ENCODE measurements around the gene ATP8A2.

The ATP8A2 gene

DNA sequence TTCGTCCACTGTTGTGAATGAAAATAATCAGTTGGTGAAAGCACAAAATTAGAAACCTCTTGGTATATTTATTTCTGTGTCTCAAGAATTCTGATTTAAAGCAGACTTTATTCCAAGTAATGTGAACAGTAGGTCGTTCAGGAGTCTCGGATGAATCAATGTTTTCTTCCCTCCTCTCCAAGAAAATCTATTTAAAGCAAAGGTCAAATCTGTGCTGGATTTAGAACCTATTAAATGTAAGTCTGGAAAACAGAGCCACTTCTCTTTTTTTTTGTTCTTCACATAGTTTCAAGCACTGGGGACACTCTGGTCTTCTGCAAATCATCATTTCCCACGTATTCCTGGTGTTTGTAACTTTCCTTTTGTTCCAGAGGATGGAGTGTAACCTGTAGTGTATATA, 312.7 kb downstream of the ATP8A2 start:
- no peak for DNase-seq (ENCODE audit: low spot score)

DNA sequence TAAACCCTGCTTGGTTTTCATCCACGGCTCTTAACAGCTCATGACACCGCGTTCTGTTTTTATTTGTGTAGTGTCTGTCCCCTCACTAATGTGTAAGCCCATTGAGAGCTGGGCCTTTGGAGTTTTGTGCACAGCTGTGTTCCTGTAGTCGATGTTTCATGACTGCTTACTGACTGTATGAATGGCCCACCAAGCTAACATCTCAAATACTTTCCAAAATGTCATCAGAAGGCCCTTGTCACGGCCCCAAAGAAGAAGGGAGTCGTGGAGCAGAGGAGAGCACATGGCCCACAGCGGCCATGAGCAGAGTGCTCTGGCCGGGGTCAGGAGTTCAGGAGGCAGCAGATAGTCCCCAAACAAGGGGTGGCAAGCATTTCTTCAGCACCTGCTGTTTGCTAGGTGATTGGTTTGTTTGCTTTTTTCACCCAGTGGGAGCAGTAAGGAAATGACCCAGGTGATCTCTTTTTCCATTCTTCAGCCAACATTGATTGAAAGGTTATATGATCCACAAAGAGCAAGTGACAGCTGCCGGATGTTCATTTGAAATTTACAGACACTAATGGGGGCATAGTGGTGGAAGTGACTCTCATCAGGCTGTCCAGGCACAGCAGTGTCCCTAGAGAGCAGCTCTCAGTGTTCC, 315.2 kb downstream of the ATP8A2 start:
- no peak for DNase-seq (ENCODE audit: low spot score)

DNA sequence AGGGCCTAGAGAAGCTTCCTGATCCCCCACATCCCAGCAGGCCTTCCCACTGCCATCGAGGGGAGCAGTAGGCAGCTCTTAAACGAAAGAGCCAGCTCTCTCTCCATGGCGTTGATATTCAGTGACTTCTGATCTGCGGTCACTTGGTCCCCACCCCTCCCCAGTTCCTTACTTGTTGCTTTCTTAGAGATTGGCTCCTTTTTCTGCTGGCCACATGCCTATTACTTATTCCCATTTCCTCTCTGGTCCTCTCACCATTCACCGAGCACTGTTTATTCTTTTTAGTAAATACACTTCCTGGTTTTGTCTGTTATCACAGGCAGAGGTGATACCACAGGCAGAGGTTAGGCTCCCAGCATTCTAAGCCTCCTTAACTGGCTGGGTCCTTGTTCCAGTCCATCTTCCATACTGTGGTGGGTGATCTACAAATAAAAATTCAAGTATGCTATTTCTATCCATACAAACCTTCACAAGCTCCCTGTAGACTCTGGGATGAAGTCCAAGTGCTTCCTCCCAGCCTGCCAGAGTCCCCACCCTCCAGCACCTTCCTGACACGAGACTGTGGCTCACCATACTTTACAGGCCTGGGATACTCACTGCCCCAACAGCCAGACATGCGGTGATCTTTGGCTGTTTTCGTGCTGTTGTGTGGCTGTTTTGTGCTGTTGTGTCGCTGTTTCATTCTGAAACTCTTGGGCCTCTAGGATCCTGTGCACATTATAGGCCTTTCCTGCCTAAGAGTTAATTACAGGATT, 315.9 kb downstream of the ATP8A2 start:
- DNase-seq (ENCODE audit: low spot score), result no peak

DNA sequence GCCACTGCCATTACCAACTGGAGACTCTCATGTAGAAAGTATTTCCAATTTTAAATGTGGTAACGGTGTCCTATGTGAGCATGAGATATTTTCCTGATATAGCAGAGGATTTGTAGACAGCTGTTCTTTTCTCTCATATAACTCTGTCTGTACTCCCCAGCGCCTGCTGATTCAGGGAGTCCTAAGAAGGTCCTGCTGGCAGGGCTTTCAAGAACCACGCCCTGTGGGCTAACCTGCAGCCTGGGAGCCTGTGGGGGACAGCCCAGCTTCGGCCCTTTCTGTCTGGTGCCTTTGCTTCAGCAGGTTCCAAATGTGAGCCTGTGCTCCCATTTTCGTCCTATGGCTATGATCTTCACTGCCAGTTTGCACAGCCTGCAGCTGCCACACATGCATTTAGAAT, 316.8 kb downstream of the ATP8A2 start:
- no peak for DNase-seq (ENCODE audit: low spot score)

DNA sequence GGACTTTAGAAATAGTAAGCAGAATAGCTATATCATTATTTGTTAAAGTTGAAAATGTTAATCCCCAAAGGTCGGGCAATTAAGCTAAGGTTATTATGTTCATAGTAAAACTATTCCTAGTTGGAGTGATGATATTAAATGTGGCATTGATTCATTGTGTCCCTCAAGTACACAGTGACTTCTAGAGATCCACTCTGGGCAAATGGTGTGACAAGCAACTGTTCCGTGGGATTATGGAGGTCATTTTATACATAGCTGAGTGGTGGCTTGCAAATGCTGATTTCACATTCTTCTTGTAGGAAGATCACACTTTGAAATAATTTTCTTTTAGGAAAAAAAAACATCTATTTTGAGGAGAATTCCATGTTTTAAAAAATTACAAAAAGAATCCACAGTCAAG, 317.8 kb downstream of the ATP8A2 start:
- no peak for DNase-seq (ENCODE audit: low spot score)

DNA sequence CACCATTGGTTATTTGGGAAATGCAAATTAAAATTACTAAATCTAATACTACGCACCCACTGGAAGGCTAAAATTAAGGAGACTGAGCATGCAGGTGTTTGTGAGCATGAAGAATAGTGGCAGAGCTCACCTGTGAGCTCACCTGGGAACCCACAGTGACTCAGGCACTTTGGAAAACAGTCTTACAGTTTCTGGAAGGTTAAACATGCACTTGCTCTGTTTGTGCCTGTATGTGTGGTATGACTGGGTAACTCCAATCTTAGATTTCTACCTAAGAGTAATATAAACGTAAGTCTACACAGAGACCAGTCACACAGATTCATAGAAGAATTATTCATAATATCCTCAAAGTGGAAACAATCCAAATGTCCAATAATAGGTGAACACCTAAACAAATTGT, 318.8 kb downstream of the ATP8A2 start:
- no peak for DNase-seq (ENCODE audit: low spot score)

DNA sequence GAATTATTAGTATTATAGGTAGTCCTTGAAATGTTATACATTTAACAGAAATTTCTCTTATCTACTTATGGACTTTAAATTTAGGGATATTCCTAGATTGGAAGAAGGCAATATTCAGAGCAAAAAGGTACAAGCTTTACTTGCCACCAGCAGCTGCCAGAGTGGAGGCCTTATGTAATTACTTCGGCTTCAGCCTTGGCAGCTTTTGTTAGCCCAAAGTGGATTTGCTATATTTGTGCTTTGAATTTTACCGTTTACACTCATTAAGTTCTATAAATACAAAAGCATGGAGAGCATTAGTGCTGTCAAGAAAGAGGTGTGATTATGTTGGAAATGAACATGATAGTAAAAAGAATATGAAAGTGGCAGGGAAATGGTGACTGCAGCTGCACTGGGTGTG, 319.9 kb downstream of the ATP8A2 start:
- no peak for DNase-seq (ENCODE audit: low spot score)

DNA sequence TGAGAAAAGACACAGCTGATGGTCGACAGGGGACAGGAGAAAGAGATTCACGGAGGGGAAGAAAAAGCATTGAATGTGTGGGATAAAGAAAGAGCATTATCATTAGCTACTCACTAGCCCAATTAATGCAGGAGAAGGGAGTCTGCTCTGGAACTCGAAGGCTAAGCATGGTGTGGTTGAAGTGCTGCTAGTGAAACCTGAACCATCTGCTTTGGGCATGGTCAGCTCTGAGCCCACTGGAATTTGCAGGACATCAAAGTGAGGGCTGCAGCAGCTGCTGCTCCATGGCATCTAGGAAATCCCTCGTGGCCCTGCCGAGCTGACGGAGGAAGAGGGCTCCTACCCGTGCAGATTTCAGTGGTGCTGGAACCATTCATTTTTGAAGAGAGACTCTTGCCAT, 320.3 kb downstream of the ATP8A2 start:
- DNase-seq (ENCODE audit: low spot score), result no peak

DNA sequence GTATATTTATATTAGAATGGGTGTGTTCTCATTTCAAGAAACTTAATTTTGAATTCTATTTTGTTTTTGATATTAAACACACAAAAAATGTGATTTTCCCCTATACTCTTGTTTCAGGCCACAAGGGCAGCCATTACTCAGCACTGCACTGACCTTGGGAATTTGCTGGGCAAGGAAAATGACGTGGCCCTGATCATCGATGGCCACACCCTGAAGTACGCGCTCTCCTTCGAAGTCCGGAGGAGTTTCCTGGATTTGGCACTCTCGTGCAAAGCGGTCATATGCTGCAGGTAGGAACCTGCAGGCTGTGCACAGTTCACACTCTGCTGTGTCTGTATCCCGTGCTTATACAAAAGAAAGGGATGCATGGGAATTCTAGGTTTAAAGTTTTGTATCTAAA, 327.3 kb downstream of the ATP8A2 start:
- no peak for DNase-seq (ENCODE audit: low spot score)

DNA sequence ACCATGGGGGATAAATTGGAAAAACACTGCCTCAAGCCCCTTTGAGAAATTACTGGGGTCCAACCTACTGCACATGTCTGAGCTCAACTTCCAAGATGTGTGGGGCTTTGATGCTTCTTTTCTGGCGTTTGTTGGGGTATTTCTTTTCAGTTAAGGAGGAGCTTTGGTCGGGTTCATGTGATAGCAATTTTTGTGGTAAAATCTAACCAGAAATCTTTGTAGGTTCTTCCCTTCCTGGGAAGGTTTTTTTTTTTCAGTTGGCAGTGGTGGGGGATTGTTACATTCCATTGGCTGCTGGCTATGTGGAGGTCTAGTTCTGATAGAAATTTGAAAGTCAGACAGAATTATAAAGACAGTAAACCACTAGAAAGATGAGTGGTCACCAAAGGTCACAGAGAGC, 327.8 kb downstream of the ATP8A2 start:
- no peak for DNase-seq (ENCODE audit: low spot score)

DNA sequence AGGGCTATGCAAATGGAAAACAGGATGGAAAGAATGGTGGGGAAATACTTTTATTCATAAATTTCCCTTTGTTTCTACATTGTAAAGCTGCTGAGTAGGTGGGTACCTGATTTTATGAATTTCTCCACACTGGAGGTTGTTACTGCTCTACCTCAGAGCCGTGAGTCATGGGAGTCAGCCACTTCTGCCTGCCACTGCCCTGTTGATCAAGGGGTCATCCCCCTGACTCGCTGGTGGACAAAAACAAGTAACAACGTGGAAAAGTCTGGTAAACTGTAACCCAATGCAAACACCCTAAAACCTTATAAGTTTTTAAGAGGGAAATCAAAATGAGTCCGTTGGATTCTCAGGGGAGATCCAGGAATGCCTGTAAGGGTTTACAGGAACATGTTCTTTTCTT, 329.5 kb downstream of the ATP8A2 start:
- DNase-seq (ENCODE audit: low spot score), result no peak

DNA sequence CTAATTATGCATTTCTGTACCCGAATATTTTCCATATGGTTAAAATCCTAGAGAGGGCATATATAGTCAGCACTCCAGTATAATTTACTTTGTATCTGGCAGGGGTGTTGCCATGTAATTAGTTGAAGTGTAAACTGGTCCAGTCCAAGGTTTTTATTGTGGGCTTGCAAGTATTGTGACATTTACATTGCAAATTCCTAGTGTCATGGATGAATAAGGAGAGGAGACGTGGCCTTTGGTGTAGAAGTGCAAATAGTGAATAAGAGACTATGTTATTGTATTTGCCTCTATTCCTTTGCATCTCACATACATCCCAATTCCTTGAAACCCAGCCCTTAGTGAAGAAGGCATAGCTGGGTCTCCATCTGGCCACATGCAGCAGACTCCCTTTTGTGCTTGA, 330.6 kb downstream of the ATP8A2 start:
- DNase-seq (ENCODE audit: low spot score), result no peak

DNA sequence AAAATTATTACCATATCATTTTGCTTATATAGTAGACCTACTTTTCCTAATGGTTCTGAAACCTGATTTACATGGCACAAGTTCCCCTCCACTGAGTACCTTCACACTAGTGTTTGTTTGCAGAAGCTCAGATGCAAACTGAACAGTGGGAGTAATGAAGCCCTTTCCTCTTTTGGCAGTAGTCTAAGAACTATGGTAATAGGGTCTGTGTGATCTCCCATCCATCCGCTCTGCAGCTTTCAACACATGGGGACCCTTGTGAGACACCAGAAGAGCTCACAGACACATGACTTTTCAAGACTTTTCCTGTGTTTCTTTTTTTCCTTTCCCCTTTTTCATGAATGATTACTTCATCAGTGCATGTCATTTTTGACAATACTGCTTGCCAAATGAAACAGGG, 336.0 kb downstream of the ATP8A2 start:
- no peak for DNase-seq (ENCODE audit: low spot score)

DNA sequence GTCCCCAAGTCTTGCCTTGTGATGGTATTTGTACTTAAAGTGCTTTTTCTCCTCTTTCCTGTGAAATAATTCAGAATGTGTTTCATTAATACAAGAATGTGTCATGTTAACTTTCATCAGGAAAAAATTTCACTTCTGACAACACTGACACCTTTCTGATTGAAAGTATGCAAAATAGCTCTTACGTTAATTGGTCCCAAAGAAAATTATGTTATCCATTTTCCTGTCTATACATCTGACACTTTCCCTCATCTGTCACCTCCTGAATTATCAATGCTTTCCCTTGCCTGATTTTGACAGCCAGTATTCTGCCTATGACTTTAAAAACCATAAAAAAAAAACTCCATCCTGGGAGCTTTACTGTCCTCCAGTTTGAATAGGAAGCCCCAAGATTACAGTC, 336.5 kb downstream of the ATP8A2 start:
- no peak for DNase-seq (ENCODE audit: low spot score)

DNA sequence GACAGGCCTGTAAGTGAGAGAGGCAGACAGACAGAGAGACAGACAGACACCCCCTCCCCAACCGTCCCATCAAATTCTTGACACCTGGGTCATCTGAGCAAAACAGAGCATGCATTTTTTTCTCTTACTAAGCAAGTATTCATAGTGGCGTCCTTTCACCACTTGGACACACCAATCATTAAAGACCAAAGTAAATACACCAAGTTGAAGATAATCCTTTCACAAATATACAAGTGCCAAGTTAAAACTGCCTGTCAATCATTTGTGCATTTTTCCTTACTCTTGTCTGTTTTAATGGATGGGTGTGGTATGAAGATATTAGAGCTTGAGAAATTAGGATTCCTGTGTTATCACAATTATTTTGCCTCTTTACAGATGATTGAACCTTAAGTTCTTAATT, 337.3 kb downstream of the ATP8A2 start:
- DNase-seq (ENCODE audit: low spot score), result no peak

DNA sequence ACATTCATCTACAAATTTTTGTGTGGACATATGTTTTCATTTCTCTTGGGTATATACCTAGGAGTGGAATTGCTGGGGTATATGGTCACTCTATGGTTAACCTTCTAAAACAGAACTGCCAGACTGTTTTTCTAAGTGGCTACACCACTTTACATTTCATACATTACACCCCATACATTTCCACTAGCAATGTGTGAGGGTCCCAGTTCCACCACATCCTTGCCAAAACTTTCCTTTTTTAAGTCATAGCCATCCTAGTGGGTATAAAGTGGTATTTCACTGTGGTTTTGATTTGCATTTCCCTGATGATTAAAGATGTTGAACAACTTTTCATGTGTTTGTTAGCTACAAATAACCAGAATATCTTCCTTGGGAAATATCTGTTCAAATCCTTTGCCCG, 344.0 kb downstream of the ATP8A2 start:
- no peak for DNase-seq (ENCODE audit: low spot score)

DNA sequence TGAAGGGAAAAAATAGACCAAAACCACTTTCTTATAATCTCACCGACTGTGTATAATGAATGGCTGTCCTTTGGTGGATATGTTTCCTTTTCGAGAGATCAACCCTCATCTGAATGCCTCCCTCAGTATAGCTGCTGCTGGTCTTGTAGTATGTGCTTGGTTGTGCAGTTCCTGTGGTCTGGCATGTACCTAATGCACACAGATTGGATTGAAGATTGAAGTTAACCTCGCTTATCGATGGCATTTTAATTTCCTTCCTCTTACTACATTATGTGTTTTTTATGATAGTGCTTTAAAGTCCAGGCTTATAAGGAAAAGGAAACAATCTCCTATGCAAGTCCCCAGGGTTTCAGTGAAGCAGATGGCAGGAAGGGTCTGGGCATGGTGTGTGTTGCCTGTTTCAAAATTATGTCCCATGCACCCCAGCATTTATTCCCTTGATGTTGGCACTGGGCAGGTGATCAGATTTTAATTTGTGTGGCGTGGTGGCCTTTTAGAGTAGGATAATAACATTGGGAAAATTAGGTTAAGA, 346.0 kb downstream of the ATP8A2 start:
- no peak for DNase-seq (ENCODE audit: low spot score)

DNA sequence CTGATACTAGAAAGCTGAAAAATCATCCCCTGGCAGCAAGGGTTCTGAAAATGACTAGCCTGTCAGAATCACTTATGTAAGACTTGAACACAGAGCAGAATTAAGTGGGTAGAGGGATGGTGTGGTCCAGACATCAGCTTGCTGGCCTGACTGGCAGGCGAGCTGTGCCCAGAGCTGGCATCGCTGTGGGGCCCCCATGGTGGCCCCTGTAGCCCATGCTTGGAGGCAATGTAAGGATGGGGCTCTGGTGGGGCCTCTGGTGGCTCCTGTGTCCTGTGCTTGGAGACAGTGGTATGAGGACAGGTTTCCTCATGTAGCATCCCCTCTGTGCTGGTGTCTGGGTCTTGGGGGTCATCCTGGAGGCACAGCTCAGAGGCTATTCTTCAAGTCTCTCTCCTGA, 347.9 kb downstream of the ATP8A2 start:
- DNase-seq (ENCODE audit: low spot score), result no peak

DNA sequence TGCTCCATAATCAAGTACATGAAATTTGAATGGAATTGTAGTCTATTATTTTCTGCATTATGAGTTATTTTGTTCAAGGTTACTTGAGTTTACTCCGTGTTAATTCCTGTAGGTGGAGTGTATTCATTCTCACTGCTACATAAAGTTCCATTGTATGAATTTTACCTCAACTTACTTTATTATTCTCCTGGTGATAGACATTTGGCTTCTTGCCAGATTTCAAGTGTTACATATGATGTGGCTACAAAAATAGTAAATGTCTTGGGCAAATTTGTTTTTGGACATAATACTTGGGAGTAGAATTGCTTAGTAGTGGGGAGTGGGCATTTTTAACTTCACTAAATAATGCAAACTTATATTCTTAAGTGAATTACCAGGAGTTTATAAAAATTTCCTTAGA, 351.1 kb downstream of the ATP8A2 start:
- DNase-seq (ENCODE audit: low spot score), result no peak

DNA sequence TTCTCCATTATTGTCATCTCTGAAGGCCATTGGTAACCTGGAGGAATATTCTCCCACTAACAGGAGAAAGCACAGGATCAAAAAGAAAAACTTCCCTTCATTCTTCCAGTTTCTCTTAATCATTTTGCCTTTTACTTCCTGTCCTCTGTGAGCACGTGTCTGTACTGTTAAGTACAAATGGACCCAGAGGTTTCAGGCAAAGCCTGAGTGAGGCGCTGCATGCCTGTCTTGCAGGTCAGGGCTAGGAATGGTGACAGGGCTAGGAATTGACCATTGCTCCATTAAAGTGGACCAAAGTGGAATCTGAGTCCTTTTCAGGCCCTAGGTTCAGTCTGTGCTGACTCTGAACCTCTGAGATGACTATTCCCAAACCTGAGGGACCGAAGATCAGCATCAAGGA, 353.3 kb downstream of the ATP8A2 start:
- no peak for DNase-seq (ENCODE audit: low spot score)

DNA sequence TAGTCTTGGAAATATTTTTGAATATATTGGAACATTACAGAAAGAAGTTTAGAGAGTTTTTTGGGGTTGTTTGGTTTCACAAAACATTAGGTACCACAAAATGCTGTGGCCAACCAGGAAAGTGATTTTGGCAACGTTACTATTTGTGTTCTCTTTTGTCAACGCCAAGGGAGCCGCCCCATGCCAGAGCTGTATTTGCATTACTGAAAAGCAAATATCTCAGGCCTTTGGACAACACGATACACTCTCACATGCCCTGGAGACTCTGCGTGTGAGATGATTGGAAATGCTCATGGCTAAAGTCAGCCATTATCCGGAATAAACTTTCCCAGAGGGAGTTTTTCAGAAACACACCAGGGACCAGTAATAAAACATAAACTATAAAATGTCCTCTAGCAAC, 355.5 kb downstream of the ATP8A2 start:
- DNase-seq (ENCODE audit: low spot score), result no peak

DNA sequence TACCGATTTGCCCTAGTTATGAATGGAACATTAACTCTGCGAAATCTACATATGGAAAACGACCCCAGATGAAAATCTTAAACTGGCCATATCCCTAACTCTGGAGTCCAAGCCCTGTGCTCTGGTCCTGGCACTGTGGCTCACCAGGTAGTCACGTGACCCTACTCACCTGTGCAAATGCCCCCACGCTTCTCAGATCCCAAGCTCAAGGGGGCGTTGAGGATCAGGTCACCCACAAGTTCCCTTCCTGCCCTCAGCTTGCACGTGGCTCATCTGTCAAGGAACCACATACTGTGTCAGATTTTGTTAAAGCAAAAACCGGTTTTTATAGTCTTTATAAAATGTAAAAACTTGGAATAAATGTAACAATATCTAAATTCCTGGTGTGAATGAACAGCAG, 356.0 kb downstream of the ATP8A2 start:
- DNase-seq (ENCODE audit: low spot score), result no peak

DNA sequence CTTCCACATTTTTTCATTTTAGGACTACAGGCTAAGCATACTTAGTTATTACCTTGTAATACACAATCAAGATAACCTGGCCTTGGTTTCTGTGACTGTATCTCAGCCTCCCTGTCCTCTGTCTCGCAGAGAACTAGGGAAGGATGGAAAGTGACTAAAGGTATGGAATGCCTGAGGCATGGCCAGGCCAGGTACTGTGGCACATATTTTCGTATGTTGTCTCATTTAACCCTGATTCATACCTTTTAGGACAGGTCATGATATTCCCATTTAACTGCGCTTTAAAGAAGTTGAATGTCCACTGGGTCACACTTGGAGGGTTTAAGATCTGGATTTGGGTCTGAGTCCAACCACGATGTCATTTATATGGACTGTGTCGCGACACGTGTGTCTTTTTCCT, 357.4 kb downstream of the ATP8A2 start:
- DNase-seq (ENCODE audit: low spot score), result no peak

DNA sequence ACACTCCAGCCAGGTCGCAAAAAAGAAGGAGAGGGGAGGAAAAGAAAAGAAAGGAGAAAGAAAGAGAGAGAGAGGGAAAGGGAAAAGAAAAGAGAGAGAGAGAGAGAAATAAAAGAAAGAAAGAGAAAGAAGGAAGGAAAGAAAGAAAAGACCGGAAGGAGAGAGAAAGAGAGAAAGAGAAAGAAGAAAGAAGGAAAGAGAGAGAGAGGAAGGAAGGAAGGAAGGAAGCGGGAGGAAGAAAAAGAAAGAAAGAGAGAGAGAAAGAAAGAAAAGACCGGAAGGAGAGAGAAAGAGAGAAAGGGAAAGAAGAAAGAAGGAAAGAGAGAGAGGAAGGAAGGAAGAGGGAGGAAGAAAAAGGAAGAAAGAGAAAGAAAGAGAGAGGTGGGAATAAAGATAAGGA, 359.3 kb downstream of the ATP8A2 start:
- DNase-seq (ENCODE audit: low spot score), result no peak
